GM18508 (cell line): ENCODE results near the gene IFIT2.
"Not testable (repeated sequence)": the region's sequence is repeated elsewhere in the genome, so short reads cannot be mapped to it uniquely, and the experiment has no call there.

Experiments used
- ATAC-seq: cut with Tn5 transposase; IDR thresholded peaks from one replicate; pipeline ENCODE4 v1.9.1; 2021; ENCODE audit warnings: moderate number of reproducible peaks; ENCODE audit not compliant: insufficient read depth, unreplicated experiment

The IFIT2 gene

GRCh38 chr10:89301721-89302445 is at the start of gene IFIT2:
IFIT2 (plus strand) TSS chr10:89302046; CDS start chr10:89302124, 78 bp downstream.
- no peak for ATAC-seq

GRCh38 chr10:89252225-89252585 is 49.6 kb upstream of the IFIT2 start:
- no peak for ATAC-seq

- not testable (repeated sequence) for ATAC-seq
Measured at GRCh38 chr10:89255091-89255579, 46.7 kb upstream of the IFIT2 start.

GRCh38 chr10:89255793-89256192 is 46.1 kb upstream of the IFIT2 start:
- no peak for ATAC-seq

- no peak for ATAC-seq
Measured at GRCh38 chr10:89256340-89256739, 45.5 kb upstream of the IFIT2 start.

GRCh38 chr10:89256962-89257361 is 44.9 kb upstream of the IFIT2 start:
- ATAC-seq = no peak

GRCh38 chr10:89257581-89257980 is 44.3 kb upstream of the IFIT2 start:
- ATAC-seq = no peak

GRCh38 chr10:89258881-89259280 is 43.0 kb upstream of the IFIT2 start:
- ATAC-seq = no peak

GRCh38 chr10:89262086-89263051 is 39.5 kb upstream of the IFIT2 start:
- no peak for ATAC-seq

GRCh38 chr10:89263091-89263490 is 38.8 kb upstream of the IFIT2 start:
- no peak for ATAC-seq

GRCh38 chr10:89263531-89263930 is 38.3 kb upstream of the IFIT2 start:
- ATAC-seq = no peak

- ATAC-seq = no peak
Measured at GRCh38 chr10:89266721-89267453, 35.0 kb upstream of the IFIT2 start.

- ATAC-seq = no peak
Measured at GRCh38 chr10:89269433-89270152, 32.3 kb upstream of the IFIT2 start.

- ATAC-seq = no peak
Measured at GRCh38 chr10:89270153-89270483, 31.7 kb upstream of the IFIT2 start.

GRCh38 chr10:89271532-89271931 is 30.3 kb upstream of the IFIT2 start:
- no peak for ATAC-seq

- ATAC-seq = no peak
Measured at GRCh38 chr10:89273680-89274079, 28.2 kb upstream of the IFIT2 start.

- ATAC-seq = no peak
Measured at GRCh38 chr10:89274928-89275327, 26.9 kb upstream of the IFIT2 start.

GRCh38 chr10:89275383-89275782 is 26.5 kb upstream of the IFIT2 start:
- ATAC-seq = no peak

GRCh38 chr10:89278034-89278535 is 23.8 kb upstream of the IFIT2 start:
- no peak for ATAC-seq

GRCh38 chr10:89278900-89279392 is 22.9 kb upstream of the IFIT2 start:
- ATAC-seq = no peak
